Vagina (tissue), 2 donors: Measurements from ENCODE around the gene CGB3. TPM values are rescaled to one million over a fixed set of nuclear protein-coding genes. Genes with fewer than 3 reads are reported as not detected.
"Not testable (repeated sequence)": the region's sequence is repeated elsewhere in the genome, so short reads cannot be mapped to it uniquely, and the experiment has no call there.

Experiments
- DNase-seq, 2 donors: peaks; one replicate each; pipeline ENCODE4 v3.0.0-alpha.2; 2017; ENCODE audit errors: extremely low spot score in 2 of 2
- H3K27ac ChIP-seq: fragments of 200-600 bp; sonication (generic); one replicate; pipeline ENCODE4 v1.5.1; 2019
- H3K27me3 ChIP-seq: fragments of 200-600 bp; sonication (generic); one replicate; pipeline ENCODE4 v1.5.1; 2019
- H3K36me3 ChIP-seq, 2 donors: fragments of 200-600 bp; sonication (generic); one replicate each; pipeline ENCODE4 v1.5.1; 2017 to 2019
- H3K4me1 ChIP-seq: fragments of 200-600 bp; sonication (generic); one replicate; pipeline ENCODE4 v1.5.1; 2019
- H3K4me3 ChIP-seq, 2 donors: fragments of 200-600 bp; sonication (generic); 1 replicate in 1 of 2; 2 replicates in 1 of 2; pipeline ENCODE4 v1.5.1; 2016 to 2019
- H3K9me3 ChIP-seq: fragments of 200-600 bp; sonication (generic); one replicate; pipeline ENCODE4 v1.5.1; 2019
- POLR2A ChIP-seq, 2 donors: fragments of 450-650 bp; IDR thresholded peaks; one replicate each; pipeline ENCODE4 v1.6.1; 2017; ENCODE audit warnings: antibody characterized with exemption in 2 of 2, mild to moderate bottlenecking in 2 of 2, moderate library complexity in 2 of 2
- POLR2AphosphoS5 ChIP-seq, 2 donors: sonication (generic); formaldehyde crosslinking; IDR thresholded peaks; one replicate each; pipeline ENCODE4 v1.9.0; 2017; ENCODE audit warnings: antibody characterized with exemption in 2 of 2, mild to moderate bottlenecking in 2 of 2, low read depth in 1 of 2; ENCODE audit not compliant: insufficient read depth in 1 of 2
- intact Hi-C: fragments of 100-400 bp; cut with DNase I; formaldehyde crosslinking; loops from one replicate; pipeline ENCODE4 v1.15.1; 2023
- total RNA-seq: library from RNA; depleted of rRNA; stranded (reverse); fragments of >200 nt; gene quantifications from one replicate; pipeline ENCODE4 v1.2.3, GENCODE V29; 2016
- TF ChIP-seq, protein P1 (sequence below), 3 experiments: fragments of 450-650 bp in 2 of 3; fragments of 200-600 bp in 1 of 3; sonication (generic) in 1 of 3; IDR thresholded peaks; one replicate each; pipeline ENCODE4 v1.5.1; 2017 to 2019; ENCODE audit warnings: antibody characterized with exemption in 3 of 3, mild to moderate bottlenecking in 2 of 3, moderate library complexity in 2 of 3

The CGB3 gene
- total RNA-seq, 1 donor from 2014 or later = not detected

DNA sequence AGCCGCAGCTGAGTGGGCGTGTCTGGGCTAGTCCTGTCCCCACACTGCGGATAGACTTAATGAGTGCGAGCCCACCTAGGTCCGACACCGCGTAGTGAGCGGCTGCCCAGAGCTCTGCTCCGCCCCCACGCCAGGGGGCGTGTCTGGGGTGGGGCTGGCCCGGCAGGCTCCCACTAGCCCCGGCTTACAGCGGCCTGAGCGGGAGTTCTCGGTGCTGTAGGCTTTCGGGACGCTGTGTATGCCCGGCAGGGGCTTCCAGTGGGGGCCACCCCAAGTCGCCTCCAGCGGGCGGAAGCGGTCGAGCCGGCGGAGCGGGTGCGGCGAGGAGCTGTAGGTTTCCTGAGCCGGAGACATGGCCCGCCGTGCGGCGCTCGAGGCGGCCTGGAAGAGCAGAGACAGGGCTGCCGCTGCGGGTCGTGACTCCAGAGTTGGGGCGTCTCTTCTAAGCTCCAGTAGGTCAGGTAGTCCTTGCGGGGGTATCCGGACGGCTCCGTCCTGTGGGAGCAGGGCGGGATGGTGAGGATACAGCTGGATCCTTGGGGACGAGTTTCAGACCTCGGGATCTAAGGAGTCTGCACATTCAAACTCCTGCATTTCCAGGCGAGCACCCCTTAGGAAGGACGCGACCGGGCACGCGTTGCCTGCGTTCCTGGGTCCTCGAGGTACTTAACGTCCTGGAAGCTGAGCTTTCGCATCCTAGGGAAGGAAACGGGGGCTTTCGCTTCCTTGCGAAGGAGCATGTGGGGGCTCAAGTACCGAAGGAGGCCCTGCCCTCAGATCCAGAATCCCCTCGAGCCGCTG is 32.2 kb upstream of the CGB3 start:
- H3K4me1 ChIP-seq = peaks cover 22% of the 10 kb centered on the region
- H3K27me3 ChIP-seq = no peaks in the 10 kb centered on the region
- peak overlapping the region; percentile 15 for H3K27ac ChIP-seq
- intact Hi-C loops = no loop called here
- TF ChIP-seq, protein P1, sequence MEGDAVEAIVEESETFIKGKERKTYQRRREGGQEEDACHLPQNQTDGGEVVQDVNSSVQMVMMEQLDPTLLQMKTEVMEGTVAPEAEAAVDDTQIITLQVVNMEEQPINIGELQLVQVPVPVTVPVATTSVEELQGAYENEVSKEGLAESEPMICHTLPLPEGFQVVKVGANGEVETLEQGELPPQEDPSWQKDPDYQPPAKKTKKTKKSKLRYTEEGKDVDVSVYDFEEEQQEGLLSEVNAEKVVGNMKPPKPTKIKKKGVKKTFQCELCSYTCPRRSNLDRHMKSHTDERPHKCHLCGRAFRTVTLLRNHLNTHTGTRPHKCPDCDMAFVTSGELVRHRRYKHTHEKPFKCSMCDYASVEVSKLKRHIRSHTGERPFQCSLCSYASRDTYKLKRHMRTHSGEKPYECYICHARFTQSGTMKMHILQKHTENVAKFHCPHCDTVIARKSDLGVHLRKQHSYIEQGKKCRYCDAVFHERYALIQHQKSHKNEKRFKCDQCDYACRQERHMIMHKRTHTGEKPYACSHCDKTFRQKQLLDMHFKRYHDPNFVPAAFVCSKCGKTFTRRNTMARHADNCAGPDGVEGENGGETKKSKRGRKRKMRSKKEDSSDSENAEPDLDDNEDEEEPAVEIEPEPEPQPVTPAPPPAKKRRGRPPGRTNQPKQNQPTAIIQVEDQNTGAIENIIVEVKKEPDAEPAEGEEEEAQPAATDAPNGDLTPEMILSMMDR (IDR thresholded peaks at IDR 0.05) = peak in 1 of 3 experiments; percentile 41
- TF ChIP-seq POLR2AphosphoS5 (IDR thresholded peaks at IDR 0.05; ENCODE audit: insufficient read depth in 1 of 2, low read depth in 1 of 2) (peak in 1 of 2 donors; percentile 33), POLR2A (IDR thresholded peaks at IDR 0.05) (no peak)
- H3K4me3 ChIP-seq = peak overlapping the region; percentile 47 to 48
- no peaks in the 10 kb centered on the region for H3K36me3 ChIP-seq
- no peak for DNase-seq
- H3K9me3 ChIP-seq = no peaks in the 10 kb centered on the region

DNA sequence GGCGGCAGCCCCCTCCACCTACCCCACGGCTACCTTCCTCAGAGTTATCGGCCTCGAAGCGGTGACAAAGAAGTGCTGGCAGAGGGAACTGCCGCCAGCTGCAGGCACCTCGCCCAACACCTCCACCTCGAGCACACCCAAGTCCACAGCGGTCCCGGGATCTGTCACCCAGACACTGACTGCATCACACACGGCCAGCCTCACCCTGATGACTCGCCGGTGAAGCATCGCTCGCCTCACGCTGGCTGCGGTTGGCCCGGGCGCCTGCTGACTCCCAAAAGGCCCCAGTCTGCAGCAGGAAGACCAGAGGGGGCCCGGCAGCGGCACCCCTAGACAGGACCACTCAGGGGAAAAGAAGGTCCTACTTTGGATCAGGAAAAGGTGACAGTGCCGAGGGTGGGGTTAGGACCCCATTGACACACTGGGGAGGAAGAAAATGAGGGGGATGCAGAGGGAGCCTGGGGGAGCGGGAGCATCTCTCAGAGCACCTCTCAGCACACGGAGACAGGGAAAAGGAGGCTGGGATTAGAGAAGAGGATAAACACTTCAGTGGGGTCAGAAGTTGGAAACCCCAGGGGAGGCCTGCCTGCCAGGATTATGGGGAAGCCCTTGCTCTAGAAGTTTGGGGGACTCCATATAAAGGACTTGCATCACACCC is 26.4 kb upstream of the CGB3 start:
- intact Hi-C loops, H3K9me3 ChIP-seq, H3K27me3 ChIP-seq, H3K4me3 ChIP-seq, H3K27ac ChIP-seq, H3K4me1 ChIP-seq, H3K36me3 ChIP-seq, DNase-seq: not testable (repeated sequence)

DNA sequence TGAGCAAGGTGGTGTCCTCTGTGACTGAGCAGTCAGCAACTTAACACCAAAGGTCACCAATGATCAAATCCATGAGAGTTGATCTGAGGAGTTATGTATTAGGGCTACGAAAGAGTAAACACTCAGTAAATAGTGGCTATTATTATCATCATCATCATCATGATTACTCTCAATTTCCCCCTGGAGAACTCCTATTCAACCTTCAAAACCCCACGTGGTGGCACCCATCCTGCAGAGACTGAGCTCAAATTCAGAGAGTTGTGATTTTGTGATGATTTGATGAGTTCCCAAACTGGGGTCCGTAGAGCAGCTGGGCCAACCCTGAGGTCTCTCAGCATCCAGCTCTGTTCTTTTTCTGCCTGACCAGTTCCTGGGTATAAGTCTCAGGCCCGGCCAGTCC is 25.7 kb upstream of the CGB3 start:
- H3K27me3 ChIP-seq, DNase-seq, H3K4me3 ChIP-seq, H3K9me3 ChIP-seq, H3K4me1 ChIP-seq, H3K27ac ChIP-seq, H3K36me3 ChIP-seq, intact Hi-C loops: not testable (repeated sequence)

DNA sequence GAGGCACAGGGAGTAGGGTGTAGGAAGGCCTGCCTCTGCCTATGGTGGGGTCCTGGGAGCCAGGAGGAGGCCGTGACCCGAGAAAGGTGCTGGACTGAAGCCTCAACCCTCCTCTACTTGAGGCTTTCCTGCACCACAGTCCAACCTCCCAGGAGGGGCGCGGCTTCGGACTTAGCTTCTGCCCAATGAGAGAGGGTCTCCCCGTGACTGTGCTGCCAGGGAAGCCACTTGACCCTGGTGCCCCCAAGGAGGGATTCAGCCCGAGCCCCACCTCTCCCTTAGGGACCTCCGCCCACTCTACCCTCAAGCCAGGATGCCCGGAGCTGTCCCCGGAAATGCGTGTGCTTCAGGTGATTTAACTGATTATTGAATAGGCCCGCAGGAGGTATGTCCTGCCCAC is 24.9 kb upstream of the CGB3 start, which contains the start of gene CGB8:
CGB8 (minus strand) TSS at position 101 of the 400 bp plus-strand sequence. CDS start 372 bp downstream, outside the sequence.
- H3K36me3 ChIP-seq, DNase-seq, H3K27ac ChIP-seq, intact Hi-C loops, H3K4me1 ChIP-seq, H3K9me3 ChIP-seq, H3K27me3 ChIP-seq, H3K4me3 ChIP-seq: not testable (repeated sequence)

DNA sequence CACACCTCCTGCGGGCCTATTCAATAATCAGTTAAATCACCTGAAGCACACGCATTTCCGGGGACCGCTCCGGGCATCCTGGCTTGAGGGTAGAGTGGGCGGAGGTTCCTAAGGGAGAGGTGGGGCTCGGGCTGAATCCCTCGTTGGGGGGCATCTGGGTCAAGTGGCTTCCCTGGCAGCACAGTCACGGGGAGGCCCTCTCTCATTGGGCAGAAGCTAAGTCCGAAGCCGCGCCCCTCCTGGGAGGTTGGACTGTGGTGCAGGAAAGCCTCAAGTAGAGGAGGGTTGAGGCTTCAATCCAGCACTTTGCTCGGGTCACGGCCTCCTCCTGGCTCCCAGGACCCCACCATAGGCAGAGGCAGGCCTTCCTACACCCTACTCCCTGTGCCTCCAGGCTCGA is 19.4 kb upstream of the CGB3 start, which contains the start of gene CGB5:
CGB5 (plus strand) TSS at position 301 of the 400 bp plus-strand sequence. CDS start 362 bp downstream, outside the sequence.
- DNase-seq, H3K27ac ChIP-seq, H3K36me3 ChIP-seq, H3K4me1 ChIP-seq, intact Hi-C loops, H3K27me3 ChIP-seq, H3K4me3 ChIP-seq, H3K9me3 ChIP-seq: not testable (repeated sequence)

DNA sequence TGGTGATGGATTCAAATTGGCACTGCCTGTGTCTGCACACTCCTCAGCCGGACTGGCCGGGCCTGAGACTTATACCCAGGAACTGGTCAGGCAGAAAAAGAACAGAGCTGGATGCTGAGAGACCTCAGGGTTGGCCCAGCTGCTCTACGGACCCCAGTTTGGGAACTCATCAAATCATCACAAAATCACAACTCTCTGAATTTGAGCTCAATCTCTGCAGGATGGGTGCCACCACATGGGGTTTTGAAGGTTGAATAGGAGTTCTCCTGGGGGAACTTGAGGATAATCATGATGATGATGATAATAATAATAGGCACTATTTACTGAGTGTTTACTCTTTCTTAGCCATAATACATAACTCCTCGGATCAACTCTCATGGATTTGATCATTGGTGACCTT is 18.5 kb upstream of the CGB3 start:
- H3K27me3 ChIP-seq, intact Hi-C loops, H3K4me1 ChIP-seq, DNase-seq, H3K27ac ChIP-seq, H3K4me3 ChIP-seq, H3K36me3 ChIP-seq, H3K9me3 ChIP-seq: not testable (repeated sequence)

DNA sequence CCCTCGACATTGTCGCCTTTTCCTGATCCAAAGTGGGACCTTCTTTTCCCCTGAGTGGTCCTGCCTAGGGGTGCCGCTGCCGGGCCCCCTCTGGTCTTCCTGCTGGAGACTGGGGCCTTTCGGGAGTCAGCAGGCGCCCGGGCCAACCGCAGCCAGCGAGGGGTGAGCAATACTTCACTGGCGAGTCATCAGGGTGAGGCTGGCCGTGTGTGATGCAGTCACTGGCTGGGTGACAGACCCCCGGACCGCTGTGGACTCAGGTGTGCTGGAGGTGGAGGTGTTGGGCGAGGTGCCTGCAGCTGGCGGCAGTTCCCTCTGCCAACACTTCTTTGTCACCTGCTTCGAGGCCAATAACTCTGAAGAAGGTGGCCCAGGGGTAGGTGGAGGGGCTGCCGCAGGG is 18.0 kb upstream of the CGB3 start:
- TF ChIP-seq POLR2A (IDR thresholded peaks at IDR 0.05) (no peak), POLR2AphosphoS5 (IDR thresholded peaks at IDR 0.05; ENCODE audit: insufficient read depth in 1 of 2, low read depth in 1 of 2) (no peak)
- TF ChIP-seq, protein P1 (IDR thresholded peaks at IDR 0.05) = no peak
- DNase-seq = no peak
- H3K27ac ChIP-seq = no peak overlapping the region
- intact Hi-C loops = no loop called here
- H3K4me1 ChIP-seq = no peaks in the 10 kb centered on the region
- no peak overlapping the region for H3K4me3 ChIP-seq
- H3K9me3 ChIP-seq = no peaks in the 10 kb centered on the region
- no peaks in the 10 kb centered on the region for H3K36me3 ChIP-seq
- H3K27me3 ChIP-seq = no peaks in the 10 kb centered on the region

DNA sequence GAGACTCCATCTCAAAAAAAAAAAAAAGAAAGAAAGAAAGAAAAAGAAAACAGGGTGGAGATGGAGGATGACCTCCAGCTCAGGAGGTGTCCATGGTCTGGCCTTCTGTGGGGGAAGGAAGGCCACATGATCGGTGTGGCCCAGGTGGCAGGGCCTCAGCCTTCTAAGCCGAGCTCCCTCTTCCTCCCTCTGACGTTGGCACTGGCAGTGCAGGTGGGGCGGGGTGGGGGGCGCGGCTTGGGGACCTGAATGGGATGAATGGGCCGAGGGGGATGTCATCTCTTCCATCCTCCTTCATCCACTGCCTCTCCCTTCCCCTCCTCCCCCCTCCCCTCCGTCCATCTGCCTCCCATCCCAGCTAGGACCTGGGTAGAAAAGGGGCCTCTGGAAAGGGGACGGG is 15.6 kb upstream of the CGB3 start:
- H3K36me3 ChIP-seq, H3K27ac ChIP-seq, H3K27me3 ChIP-seq, H3K4me1 ChIP-seq, DNase-seq, H3K9me3 ChIP-seq, intact Hi-C loops, H3K4me3 ChIP-seq: not testable (repeated sequence)

DNA sequence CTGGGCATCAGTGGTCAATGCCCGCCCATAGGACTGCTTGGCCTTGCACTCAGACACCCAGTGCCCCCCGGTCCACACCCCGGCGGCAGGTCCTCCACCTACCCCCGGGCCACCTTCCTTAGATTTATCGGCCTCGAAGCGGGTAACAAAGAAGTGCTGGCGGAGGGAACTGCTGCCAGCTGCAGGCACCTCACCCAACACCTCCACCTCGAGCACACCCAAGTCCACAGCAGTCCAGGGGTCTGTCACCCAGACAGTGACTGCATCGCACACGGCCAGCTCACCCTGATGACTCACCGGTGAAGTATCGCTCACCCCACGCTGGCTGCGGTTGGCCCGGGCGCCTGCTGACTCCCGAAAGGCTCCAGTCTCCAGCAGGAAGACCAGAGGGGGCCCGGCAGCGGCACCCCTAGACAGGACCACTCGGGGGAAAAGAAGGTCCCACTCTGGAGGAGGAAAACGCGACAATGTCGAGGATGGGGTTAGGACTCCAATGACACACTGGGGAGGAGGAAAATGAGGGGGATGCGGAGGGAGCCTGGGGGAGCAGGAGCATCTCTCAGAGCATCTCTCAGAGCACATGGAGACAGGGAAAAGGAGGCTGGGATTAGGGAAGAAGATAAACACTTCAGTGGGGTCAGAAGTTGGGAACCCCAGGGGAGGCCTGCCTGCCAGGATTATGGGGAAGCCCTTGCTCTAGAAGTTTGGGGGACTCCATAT is 14.6 kb upstream of the CGB3 start:
- H3K36me3 ChIP-seq, H3K4me3 ChIP-seq, H3K4me1 ChIP-seq, H3K27me3 ChIP-seq, H3K9me3 ChIP-seq, DNase-seq, H3K27ac ChIP-seq, intact Hi-C loops: not testable (repeated sequence)

DNA sequence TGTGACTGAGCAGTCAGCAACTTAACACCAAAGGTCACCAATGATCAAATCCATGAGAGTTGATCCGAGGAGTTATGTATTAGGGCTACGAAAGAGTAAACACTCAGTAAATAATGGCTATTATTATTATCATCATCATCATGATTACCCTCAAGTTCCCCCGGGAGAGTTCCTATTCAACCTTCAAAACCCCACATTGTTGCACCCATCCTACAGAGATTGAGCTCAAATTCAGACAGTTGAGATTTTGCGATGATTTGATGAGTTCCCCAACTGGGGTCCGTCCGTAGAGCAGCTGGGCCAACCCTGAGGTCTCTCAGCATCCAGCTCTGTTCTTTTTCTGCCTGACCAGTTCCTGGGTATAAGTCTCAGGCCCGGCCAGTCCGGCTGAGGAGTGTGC is 14.0 kb upstream of the CGB3 start:
- H3K4me3 ChIP-seq, H3K4me1 ChIP-seq, H3K27me3 ChIP-seq, DNase-seq, H3K9me3 ChIP-seq, H3K27ac ChIP-seq, H3K36me3 ChIP-seq, intact Hi-C loops: not testable (repeated sequence)
